GM19025 (cell line): ENCODE measurements around the gene DAAM1.

Source experiments
- ATAC-seq: cut with Tn5 transposase; IDR thresholded peaks from one replicate; pipeline ENCODE4 v1.9.1; 2021; ENCODE audit warnings: mild to moderate bottlenecking, low read depth, moderate library complexity; ENCODE audit not compliant: unreplicated experiment

Gene DAAM1

DNA sequence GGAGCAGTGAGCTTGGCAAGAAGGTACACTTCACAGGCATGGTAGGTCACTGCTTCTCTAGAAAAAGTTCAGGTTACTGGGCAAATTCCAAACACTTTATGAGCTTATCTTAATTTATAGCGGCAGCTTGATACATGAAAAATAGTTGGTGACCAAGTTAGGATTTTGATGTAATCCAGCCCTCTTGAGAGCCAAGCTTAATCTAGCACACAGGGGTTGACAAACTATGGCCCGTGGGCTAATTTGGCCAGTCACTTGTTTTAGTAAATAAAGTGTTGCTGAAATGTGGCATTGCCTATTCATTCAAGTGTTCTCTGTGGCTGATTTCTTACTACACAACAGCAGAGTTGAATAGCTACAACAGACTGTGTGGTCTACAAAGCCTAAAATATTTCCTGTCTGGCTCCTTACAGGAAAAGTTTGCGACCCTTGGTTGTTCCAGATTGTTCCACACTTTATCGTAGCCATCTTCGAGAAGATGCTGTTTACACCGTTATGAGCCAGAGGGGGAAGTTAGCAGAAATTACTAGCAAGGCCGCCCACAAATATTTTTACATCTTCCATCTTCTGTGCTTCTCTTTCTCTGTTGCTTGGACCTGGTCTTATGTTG lies 120.9 kb downstream of the DAAM1 start:
- no peak for ATAC-seq

DNA sequence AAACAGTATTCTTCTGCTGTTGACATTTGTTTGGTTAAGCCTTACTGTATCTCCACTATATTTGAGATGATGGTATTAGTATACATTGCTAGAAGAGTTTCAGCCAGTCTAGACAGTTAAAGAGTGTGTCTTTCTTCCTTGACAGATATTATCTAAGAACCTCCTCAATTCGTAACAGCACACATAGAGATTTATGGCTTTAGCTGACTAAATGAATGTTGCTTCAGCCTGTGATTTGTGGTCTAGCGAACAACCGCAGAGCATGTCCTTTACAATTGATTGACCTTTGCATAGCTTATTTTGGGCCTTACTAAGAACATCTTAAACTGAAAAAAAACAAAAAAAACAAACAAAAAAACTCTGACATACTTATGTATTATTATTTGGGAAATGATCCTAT lies 122.2 kb downstream of the DAAM1 start:
- no peak for ATAC-seq

DNA sequence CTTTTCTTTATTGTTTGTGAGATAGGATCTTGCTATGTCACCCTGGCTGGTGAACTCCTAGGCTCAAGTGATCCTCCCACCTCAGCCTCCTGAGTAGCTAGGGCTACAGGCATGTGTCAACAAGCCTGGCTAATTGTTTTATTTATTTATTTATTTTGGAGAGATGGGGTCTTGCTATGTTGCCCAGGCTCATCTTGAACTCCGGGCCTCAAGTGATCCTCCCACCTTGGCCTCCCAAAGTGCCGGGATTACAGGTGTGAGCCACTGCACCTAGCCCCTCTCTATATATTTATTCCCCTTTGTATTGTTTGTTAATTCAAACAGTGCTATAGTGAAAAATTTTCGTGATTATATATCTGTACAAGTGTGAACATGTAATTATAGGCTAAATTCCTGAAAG lies 123.3 kb downstream of the DAAM1 start:
- ATAC-seq, result no peak

DNA sequence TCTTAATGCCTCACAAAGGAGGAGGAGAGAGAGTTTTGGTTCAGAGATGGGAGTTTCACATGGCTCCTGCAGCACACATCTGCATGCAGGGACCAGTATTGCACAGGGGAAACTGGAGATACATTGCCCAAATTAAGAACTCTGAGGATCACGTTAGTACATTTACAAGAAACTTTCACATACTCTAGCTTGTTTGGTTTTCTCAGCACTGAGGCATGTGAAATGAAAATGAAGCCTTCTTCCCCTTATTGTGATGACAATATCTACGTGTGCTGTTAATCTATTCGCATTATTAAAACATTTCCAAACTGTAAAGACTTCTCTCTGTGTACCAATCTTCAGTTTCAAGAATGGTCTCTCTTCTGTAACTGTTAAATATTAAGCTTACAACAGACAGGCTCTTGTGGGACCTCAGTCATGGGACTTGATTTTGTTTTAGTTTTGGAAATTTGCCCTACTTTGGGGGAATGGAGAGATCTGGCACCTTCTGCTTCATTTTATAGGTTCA lies 124.7 kb downstream of the DAAM1 start:
- peak; percentile 71 for ATAC-seq

DNA sequence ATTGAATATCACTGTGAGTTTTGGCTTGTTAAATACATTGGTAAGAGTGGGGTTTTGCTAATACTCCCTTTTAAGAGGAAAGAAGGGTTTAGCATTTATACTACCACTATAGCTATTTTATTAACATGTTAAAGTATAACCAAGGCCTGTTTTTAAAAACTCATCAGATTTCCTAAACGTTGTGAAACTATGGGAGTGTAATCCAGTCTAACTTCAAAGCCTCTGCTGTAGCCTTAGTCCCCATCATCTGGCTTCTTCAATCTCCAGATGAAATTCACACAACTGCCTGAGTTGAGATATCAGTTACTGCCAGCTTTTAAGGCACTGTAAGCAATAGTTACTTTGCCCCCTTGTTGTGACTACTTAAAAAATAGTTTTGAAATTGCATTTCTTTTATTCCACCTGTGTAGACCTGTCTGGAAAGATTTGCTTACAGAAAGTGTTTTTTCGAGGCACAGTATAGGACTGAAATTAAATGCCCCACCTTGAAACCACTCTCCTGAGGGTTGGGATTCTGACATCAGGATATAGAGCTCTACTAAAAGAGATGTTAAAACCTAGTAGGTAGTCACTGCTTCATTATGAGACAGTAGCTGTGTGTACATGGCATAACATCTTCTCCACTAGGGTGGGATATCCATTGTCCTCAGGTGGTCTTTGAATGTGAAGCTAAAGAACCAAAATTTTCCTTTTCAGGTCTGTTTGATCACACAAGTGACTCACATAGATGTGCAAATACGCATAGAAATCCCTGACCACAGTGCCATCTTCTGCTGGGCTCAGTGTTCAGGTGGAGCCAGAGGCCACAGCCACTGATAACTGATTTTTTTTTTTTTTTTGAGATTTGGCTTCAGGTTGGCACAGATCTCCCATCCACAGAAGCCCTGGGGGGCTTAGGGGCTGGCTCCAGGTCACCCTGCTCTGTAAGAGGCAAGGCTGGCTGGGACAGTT lies 125.5 kb downstream of the DAAM1 start:
- ATAC-seq, result no peak

DNA sequence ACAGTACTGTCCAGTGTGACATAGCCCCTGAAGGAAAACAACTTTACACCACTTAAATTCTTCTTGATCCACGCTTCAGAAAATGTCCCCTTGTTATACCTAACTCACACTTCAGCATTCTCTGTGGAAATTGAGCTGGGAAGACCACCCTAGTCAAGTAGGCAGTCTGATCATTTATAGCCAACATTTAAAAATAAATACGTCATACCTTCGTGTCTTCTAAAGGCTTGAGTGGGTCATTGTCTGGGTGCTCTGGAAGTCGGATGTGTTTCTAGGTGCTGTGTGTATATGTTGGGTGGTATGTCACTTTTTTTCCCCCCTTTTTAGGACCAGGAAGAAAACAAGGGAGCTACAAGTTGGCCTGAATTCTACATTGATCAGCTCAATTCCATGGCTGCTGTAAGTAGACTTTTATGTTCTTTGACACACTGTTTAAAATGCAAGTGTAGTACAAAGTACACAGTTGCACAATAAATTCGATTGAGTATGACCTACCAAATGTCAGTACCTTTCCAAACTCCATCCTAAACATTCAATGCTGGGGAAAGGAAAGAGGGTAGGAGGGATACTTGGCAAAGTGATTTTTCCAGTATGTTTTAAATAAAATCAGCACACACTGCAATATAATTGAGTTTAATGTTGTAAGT lies 126.6 kb downstream of the DAAM1 start:
- ATAC-seq, result no peak

DNA sequence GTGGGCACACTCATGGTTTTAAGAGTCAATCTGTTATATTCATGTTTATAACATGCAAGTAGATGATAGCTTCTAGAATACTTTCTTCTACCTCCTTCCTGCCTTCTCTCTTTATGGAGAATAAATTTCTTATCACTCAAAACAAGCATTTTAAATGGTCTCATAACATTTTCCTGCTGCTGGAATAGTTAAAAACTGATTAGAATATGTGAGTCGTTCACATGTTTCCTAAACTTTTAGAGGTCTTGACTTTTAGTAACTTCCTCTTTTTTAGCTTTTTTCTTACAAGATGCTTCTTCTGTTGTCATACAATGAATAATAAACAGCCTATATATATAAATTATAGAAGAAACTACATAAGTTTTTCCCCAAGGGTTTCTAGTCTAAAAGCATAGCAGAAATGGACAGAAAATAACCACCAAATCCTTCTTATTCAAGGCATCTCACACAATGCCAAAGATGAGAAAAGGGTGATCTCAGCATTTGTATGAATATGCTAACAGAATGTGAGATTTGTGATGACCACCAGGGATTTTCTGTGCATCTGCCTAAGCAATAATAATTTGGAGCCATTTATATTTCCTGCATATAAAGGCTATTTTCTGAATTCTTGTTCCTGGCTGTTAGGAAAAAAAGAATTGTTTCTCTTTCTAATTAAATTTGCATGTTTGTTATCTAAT lies 127.8 kb downstream of the DAAM1 start:
- no peak for ATAC-seq

DNA sequence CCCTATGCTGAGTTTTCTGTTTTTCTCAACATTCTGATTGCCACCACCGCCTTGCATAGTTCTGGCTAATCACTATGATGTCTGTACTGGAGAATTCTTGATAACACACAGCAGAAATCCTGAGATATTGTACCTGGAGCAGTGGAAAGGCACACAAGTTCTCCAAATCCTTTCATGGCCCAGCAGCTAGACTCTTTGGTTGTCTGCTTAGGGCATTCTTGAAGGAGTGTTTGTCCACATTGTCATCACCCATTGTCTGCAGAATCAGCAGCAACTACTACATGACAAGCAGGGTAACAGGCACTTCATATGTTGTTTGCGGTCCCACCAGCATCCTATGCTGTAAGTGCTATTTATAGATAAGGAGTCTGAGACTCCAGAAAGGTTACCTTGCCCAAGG lies 128.9 kb downstream of the DAAM1 start:
- no peak for ATAC-seq

DNA sequence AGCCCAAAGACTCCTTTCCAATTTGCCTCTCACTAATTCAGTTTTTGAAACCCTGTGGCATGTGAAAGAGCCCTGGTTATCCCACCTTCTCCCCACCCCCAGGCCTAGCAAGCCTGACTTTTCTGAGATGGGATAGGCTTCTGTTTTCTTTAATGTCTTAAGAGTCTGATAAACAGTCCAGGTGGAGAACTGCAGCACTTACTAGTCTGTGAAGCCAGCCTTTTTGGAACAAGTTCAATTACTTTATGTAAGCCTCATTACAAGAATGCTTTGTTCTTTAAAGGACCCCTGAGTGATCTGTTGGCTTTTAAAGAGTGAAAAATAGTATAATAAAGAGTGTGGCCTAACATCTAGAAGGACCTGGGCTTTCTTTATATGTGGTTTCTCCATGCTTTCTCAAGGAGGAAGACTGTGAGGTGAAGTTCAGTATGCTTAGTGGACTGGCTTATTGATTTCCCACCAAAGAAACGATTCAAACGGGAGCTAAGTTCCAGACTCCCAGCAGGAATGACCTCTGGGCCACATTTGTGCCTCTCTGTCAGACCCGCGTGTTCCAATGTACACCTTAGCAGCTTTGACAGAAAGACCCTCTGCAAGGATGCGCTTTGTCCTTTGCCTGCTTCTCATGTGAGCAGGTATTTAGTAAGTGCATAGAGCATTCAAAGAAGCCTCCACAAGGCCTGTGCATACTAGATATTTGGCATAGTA lies 129.5 kb downstream of the DAAM1 start:
- ATAC-seq, result no peak

DNA sequence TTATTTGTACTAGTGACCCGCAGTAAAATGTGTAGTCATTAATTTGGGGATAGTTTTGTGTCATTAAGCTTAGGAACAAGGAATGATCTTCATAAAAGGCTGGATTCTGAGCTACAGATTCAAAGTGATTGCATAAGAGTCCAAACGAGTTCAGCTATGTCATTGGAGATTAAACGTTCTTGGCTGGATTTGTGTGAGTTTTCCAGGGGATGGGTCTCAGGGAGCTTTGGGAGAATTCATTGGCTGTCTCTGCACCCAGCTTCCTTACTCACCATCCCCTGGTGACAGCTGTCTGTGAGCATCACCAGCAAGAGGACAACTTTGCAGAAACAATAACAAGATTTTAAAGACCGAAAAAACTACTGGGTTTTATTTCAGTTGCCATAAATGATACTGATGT lies 130.4 kb downstream of the DAAM1 start:
- ATAC-seq, result no peak

DNA sequence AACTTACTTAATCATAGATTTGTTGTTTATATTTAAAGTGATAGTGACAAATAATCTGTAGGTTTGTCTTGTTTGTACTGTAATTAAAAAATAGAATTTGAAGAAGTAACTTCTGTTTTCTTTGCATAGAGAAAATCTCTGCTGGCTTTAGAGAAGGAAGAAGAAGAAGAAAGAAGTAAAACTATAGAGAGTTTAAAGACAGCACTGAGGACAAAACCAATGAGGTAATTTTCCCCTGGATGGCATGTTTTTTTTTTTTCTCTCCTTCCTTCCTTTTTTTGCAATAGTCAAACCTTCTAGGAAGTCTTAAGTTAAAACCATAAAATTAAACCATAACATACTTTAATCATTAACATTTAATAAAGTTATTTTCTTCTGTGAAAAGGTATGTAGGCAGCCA lies 131.9 kb downstream of the DAAM1 start:
- no peak for ATAC-seq

DNA sequence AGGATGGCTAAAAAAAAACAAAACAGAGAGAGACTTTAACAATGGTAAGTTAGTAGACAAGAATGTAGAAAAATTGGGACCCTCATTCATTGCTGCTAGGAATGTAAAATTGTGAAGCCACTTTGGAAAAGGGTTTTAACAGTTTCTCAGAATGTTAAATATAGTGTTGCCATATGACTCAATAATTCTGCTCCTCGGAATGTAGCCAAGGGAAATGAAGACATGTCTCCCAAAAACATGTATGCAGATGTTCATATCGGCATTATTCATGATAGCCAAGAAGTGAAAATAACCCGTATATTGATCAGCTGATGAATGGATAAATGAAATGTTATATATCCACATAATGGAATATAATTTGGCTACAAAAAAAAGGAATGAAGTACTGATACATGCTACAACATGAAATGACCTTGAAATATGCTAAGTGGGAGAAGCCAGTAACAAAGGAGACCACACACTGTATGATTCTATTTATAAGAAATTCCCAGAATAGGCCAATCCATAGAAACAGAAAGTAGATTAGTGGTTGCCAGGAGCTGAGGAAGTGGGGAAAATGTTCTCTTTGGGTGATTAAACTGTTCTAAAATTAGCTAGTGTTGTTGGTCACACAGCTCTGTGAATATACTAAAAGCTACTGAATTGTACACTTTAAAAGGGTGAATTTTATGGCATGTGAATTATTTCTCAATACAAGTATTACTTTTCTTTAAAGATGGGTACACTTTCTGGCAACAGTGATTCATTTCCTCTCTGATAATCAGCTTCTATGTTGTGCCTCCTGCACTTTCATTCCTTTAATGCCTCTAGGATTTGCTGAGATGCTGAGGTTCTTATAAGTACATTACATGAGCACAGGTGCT lies 132.5 kb downstream of the DAAM1 start:
- no peak for ATAC-seq

DNA sequence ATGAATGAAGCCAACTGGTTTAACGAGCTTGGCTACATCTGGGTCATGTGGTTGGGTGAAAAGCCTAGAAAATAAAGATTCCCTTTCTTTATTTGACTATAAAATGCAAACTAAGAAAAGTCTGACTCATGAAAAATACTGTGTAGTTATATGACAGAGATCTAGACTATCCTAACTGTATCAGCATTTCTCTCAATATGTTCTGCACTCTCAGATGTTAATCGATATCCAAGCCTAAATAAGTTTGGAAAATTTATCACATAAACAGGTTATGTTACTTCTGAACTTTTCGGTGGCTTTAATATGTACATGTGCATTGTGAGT lies 133.1 kb downstream of the DAAM1 start:
- ATAC-seq, result no peak

DNA sequence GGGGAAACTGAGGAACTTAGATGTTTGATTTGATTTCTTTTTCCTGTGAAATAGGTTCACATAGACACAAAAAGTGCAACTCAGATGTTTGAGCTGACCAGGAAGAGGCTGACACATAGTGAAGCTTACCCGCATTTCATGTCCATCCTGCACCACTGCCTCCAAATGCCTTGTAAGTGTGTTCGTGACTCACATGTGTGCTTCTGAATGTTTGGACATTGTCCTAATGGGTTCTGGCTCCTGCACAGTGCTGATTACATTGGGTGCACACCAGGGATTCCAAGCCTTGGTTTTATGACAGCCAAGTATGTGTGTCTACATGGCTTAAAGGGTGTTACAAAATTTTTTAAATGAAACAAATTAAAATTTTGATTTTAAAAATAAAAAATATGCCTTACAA lies 137.4 kb downstream of the DAAM1 start:
- ATAC-seq, result no peak

DNA sequence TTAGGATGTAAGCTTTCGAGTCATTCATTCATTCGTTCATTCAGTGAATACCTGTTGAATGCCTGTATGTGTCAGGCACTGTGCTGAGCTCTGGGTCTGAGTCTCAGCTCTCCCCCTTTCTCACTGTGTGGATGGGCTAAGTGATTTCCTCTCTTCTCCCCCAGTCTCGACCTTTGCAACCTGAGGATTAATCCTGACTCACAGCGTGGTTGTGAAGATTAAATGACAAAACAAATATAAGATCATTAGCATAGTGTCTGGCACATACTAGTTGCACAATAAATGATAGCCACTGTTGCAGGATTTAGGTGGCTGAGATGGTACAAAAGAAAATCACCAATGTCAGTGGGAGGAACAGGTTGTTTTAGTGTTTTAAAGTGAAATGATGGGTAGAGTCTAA lies 140.0 kb downstream of the DAAM1 start:
- ATAC-seq, result no peak

DNA sequence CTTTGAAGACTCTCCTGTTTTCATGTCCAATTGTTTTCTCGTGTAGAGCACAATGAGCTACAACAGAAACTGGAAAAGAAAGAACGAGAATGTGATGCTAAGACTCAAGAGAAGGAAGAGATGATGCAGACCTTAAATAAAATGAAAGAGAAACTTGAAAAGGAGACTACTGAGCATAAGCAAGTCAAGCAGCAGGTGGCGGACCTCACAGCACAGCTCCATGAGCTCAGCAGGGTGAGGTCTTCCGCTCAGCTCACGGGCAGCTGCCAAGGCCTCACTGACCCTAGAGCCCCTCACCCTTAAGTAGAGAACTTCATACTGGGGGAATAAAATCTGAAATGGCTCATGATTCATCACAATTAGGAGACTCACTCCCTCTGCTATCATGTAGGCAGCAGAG lies 142.0 kb downstream of the DAAM1 start:
- peak; percentile 89 for ATAC-seq

DNA sequence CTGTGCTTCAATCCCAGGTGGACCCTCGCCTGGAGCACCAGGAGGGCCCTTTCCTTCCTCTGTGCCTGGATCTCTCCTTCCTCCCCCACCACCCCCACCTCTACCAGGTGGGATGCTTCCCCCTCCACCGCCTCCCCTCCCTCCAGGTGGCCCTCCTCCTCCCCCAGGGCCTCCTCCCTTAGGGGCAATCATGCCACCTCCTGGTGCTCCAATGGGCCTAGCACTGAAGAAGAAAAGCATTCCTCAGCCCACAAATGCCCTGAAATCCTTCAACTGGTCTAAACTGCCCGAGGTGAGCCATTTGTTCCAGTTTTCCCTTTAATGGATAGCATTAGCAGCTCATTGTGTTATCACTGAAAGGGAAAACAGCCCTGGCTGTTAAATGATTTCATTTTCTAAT lies 142.8 kb downstream of the DAAM1 start:
- ATAC-seq, result no peak

DNA sequence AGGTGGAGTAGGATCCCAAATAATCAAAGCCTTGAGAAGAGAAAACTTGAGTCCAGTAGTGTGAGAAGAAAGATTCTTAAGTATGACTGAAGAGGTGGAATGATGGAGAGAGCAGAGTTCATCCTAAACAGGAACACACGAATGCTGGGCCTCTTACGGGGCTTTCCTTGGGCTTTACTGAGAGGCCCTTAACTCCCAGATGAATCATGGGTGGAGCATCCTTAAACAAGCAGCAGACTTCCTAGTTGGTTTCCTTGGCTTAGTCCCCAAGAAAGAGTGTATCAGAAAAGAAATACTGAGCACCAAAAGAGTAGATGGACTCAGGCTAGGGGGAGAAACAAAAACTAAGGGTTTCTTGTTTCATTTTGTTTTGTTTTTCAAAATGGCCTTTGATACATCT lies 144.3 kb downstream of the DAAM1 start:
- ATAC-seq, result no peak

DNA sequence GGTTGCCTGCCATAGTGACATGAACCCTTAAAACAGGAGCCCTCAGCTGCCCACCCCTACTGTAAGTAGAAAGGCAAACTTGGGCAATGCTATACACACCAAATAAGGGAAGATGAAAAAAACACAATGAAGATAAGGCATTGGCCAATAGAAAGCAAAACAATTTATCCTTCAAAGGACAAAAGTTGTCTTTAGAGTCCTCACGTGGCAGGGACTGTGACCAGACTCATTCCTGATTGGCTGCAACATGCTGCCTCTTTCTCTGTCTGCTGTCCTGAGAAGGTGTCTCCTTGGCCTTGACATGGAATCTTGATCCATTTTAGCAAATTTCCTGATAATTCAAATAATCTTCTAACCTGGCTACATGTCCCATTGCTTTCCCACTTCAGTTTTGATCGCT lies 144.8 kb downstream of the DAAM1 start:
- no peak for ATAC-seq
